ENCODE results near the gene MKI67. TPM values are rescaled to one million over a fixed set of nuclear protein-coding genes. Genes with fewer than 3 reads are reported as not detected.
"Not testable (repeated sequence)": the region's sequence is repeated elsewhere in the genome, so short reads cannot be mapped to it uniquely, and the experiment has no call there.

Gene MKI67
- total and polyA plus RNA-seq, 2 donors (not counting 3 experiments of a cell fraction or from before 2014, with no cell fraction given) = 16.2 to 125 TPM

DNA sequence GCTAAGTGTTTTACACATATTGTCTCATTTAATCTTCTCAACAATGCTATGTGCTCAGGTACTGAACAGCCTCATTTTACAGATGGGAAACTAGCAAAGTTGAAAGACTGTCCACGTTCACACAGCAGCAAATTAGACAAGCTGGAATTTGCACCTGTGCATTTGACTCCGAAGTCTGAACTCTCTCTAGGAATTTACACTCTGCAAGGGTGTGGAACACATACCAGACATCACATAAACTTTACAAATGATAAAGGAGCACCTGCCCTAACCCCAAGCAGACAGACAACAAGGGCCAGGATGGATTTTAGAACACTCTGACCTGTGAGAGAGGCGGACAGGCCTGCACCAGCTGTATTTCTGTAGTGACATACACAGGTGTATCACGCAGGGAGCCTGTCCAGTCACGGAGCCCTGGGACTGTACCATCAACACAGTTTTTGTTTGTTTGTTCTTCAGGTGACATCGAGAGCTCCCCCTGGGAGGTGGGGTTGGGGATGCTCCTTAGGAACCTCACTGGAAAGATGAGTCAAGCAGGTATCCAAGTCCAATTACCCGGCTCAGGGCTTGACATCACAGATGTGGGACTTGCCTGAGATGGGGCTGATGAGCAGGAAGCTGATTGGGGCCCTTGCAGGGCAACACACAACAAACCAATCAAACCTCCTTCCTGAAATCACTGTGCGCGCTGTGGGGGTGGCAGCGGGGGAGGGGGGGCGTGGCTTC, 31.0 kb downstream of the MKI67 start:
- H4K20me1 ChIP-seq (replicated peaks; ENCODE audit: control insufficient read depth, extremely low read depth, insufficient read depth, low read length) = no peaks in the 10 kb centered on the region
- H3K79me2 ChIP-seq (ENCODE audit: control insufficient read depth, insufficient read depth, low read length) = peaks cover 9% of the 10 kb centered on the region
- H2AFZ ChIP-seq (ENCODE audit: low read depth, low read length) = no peak overlapping the region
- H3K4me3 ChIP-seq (replicated peaks in 1 of 3; ENCODE audit: insufficient read depth in 1 of 3, low read depth in 1 of 3, low read length in 3 of 3) = no peak overlapping the region
- no peaks in the 10 kb centered on the region for H3K27me3 ChIP-seq (ENCODE audit: control insufficient read depth in 2 of 2, insufficient read depth in 2 of 2, low read length in 2 of 2)
- TF ChIP-seq POLR2A (IDR thresholded peaks at IDR 0.05; ENCODE audit: low read depth, low read length) = no peak
- TF ChIP-seq EZH2 (IDR thresholded peaks at IDR 0.05; ENCODE audit: borderline replicate concordance, low read depth, low read length, severe bottlenecking) = no peak
- TF ChIP-seq MYC (IDR thresholded peaks at IDR 0.05; ENCODE audit: low read depth, low read length) = no peak
- TF ChIP-seq GATA2 (IDR thresholded peaks at IDR 0.05; ENCODE audit: insufficient read depth, insufficient read length, low read depth, low read length) = no peak
- TF ChIP-seq, protein P1, sequence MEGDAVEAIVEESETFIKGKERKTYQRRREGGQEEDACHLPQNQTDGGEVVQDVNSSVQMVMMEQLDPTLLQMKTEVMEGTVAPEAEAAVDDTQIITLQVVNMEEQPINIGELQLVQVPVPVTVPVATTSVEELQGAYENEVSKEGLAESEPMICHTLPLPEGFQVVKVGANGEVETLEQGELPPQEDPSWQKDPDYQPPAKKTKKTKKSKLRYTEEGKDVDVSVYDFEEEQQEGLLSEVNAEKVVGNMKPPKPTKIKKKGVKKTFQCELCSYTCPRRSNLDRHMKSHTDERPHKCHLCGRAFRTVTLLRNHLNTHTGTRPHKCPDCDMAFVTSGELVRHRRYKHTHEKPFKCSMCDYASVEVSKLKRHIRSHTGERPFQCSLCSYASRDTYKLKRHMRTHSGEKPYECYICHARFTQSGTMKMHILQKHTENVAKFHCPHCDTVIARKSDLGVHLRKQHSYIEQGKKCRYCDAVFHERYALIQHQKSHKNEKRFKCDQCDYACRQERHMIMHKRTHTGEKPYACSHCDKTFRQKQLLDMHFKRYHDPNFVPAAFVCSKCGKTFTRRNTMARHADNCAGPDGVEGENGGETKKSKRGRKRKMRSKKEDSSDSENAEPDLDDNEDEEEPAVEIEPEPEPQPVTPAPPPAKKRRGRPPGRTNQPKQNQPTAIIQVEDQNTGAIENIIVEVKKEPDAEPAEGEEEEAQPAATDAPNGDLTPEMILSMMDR (IDR thresholded peaks at IDR 0.05; ENCODE audit: extremely low read depth in 1 of 2, insufficient read depth in 1 of 2, low read depth in 1 of 2, low read length in 2 of 2) = no peak
- TF ChIP-seq, protein P2, sequence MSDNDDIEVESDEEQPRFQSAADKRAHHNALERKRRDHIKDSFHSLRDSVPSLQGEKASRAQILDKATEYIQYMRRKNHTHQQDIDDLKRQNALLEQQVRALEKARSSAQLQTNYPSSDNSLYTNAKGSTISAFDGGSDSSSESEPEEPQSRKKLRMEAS (IDR thresholded peaks at IDR 0.05; ENCODE audit: insufficient read depth, insufficient read length) = no peak
- TF ChIP-seq FOS (IDR thresholded peaks at IDR 0.05; ENCODE audit: borderline replicate concordance, insufficient read depth, low read length) = no peak
- TF ChIP-seq POLR2AphosphoS5 (IDR thresholded peaks at IDR 0.05; ENCODE audit: insufficient read depth, low read depth, low read length) = no peak
- TF ChIP-seq JUN (IDR thresholded peaks at IDR 0.05; ENCODE audit: borderline replicate concordance, insufficient read depth, insufficient read length, low read depth) = no peak
- ChIA-PET CTCF (interaction anchor here (0.7 kb wide), 1 partner anchor 17 kb away, joined by 3 read pairs; no protein-coding TSS in a partner anchor), POLR2A (no interaction called here)
- H3K27ac ChIP-seq (ENCODE audit: insufficient read depth, low read depth, low read length) = no peak overlapping the region
- no TSS peak for BruUV-seq (replicated peaks)
- H3K4me1 ChIP-seq (ENCODE audit: control insufficient read depth, extremely low read depth, insufficient read depth, low read length) = no peaks in the 10 kb centered on the region
- dilution Hi-C loops (cut with MboI; ENCODE audit: extremely low pct_ligation_motif_present, low sequenced_read_pairs) = no loop called here
- intact Hi-C loops (cut with micrococcal nuclease) = no loop called here
- DNase-seq (ENCODE audit: low read depth, low spot score) (no peak), FAIRE-seq (no peak)
- H3K9me1 ChIP-seq (replicated peaks; ENCODE audit: control insufficient read depth, extremely low read depth, insufficient read depth, low read length) = no peaks in the 10 kb centered on the region
- H3K9me3 ChIP-seq (replicated peaks; ENCODE audit: control insufficient read depth, insufficient read depth, low read length) = no peaks in the 10 kb centered on the region
- H3K36me3 ChIP-seq (ENCODE audit: control insufficient read depth in 2 of 2, extremely low read depth in 1 of 2, insufficient read depth in 2 of 2, low read length in 2 of 2) = peaks cover 0 to 16% of the 10 kb centered on the region in 2 experiments
- H3K9ac ChIP-seq (replicated peaks; ENCODE audit: extremely low read depth, insufficient read depth, low read length) = no peak overlapping the region
- no peak overlapping the region for H3K4me2 ChIP-seq (ENCODE audit: insufficient read depth, low read length)

DNA sequence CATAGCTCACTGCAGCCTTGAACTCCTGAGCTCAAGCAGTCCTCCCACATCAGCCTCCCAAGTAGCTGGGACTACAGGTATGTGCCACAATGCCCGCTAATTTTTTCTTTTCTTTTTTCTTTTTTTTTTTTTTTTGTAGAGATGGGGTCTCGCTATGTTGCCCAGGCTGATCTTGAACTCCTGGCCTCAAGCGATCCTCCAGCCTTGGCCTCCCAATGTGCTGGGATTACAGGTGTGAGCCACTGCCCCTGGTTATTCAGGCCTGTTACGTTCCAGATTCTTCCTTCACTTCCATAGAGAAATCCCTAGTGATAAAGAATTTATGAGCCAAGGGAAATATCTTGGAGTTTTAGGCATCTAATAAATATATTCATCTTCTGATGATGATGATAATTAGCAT, 31.6 kb downstream of the MKI67 start:
- H3K27ac ChIP-seq (ENCODE audit: insufficient read depth, low read depth, low read length); FAIRE-seq; H4K20me1 ChIP-seq (replicated peaks; ENCODE audit: control insufficient read depth, extremely low read depth, insufficient read depth, low read length); H3K4me3 ChIP-seq (replicated peaks in 1 of 3; ENCODE audit: insufficient read depth in 1 of 3, low read depth in 1 of 3, low read length in 3 of 3); BruUV-seq (replicated peaks); DNase-seq (ENCODE audit: low read depth, low spot score); H3K9me3 ChIP-seq (replicated peaks; ENCODE audit: control insufficient read depth, insufficient read depth, low read length); H3K9ac ChIP-seq (replicated peaks; ENCODE audit: extremely low read depth, insufficient read depth, low read length); dilution Hi-C loops (cut with MboI; ENCODE audit: extremely low pct_ligation_motif_present, low sequenced_read_pairs); H2AFZ ChIP-seq (ENCODE audit: low read depth, low read length); H3K4me2 ChIP-seq (ENCODE audit: insufficient read depth, low read length); H3K4me1 ChIP-seq (ENCODE audit: control insufficient read depth, extremely low read depth, insufficient read depth, low read length); POLR2A ChIA-PET; intact Hi-C loops (cut with micrococcal nuclease); H3K27me3 ChIP-seq (ENCODE audit: control insufficient read depth in 2 of 2, insufficient read depth in 2 of 2, low read length in 2 of 2); H3K9me1 ChIP-seq (replicated peaks; ENCODE audit: control insufficient read depth, extremely low read depth, insufficient read depth, low read length); H3K79me2 ChIP-seq (ENCODE audit: control insufficient read depth, insufficient read depth, low read length); CTCF ChIA-PET: not testable (repeated sequence)
- H3K36me3 ChIP-seq (ENCODE audit: control insufficient read depth in 2 of 2, extremely low read depth in 1 of 2, insufficient read depth in 2 of 2, low read length in 2 of 2) = peaks cover 0 to 10% of the 10 kb centered on the region in 2 experiments
